Stimulated activated CD8-positive, alpha-beta memory T cell treated with anti-CD3 and anti-CD28 coated beads, Interleukin-7, amount 100 ng/mL, for 24 hours (primary cell): ENCODE measurements around the gene PIP4K2C.
"Not testable (repeated sequence)": the region's sequence is repeated elsewhere in the genome, so short reads cannot be mapped to it uniquely, and the experiment has no call there.

Source experiments
- DNase-seq: peaks from one replicate; pipeline ENCODE4 v3.0.0-alpha.2; 2020; ENCODE audit warnings: low read depth

Gene PIP4K2C

GRCh38 chr12:57585156-57585555 lies 5.8 kb upstream of the PIP4K2C start:
- no peak for DNase-seq

- no peak for DNase-seq
Measured at GRCh38 chr12:57586128-57586527, 4.9 kb upstream of the PIP4K2C start.

GRCh38 chr12:57586832-57587429 lies 4.1 kb upstream of the PIP4K2C start:
- DNase-seq = no peak

GRCh38 chr12:57588951-57589610 lies 1.9 kb upstream of the PIP4K2C start:
- not testable (repeated sequence) for DNase-seq

GRCh38 chr12:57590479-57590863 lies 521 bp upstream of the PIP4K2C start:
- no peak for DNase-seq

- no peak for DNase-seq
Measured at GRCh38 chr12:57591782-57592325, 862 bp downstream of the PIP4K2C start.

- no peak for DNase-seq
Measured at GRCh38 chr12:57592551-57593165, 1.7 kb downstream of the PIP4K2C start.

GRCh38 chr12:57593187-57593586 lies 2.2 kb downstream of the PIP4K2C start:
- no peak for DNase-seq

- DNase-seq = no peak
Measured at GRCh38 chr12:57600395-57600794, 9.4 kb downstream of the PIP4K2C start.

GRCh38 chr12:57602544-57602943 lies 11.6 kb downstream of the PIP4K2C start:
- no peak for DNase-seq

- DNase-seq = no peak
Measured at GRCh38 chr12:57603324-57603723, 12.3 kb downstream of the PIP4K2C start.

GRCh38 chr12:57603815-57604453 lies 12.9 kb downstream of the PIP4K2C start:
- DNase-seq = no peak

- DNase-seq = no peak
Measured at GRCh38 chr12:57604454-57604991, 13.5 kb downstream of the PIP4K2C start, which contains the start of gene DTX3. Gene DTX3 (plus strand): TSS chr12:57604824. CDS start chr12:57606518, 1,694 bp downstream.

GRCh38 chr12:57604992-57605810 lies 14.2 kb downstream of the PIP4K2C start:
- DNase-seq = no peak

GRCh38 chr12:57605811-57606311 lies 14.9 kb downstream of the PIP4K2C start:
- DNase-seq = no peak

- DNase-seq = no peak
Measured at GRCh38 chr12:57606399-57606798, 15.4 kb downstream of the PIP4K2C start.

GRCh38 chr12:57606821-57607220 lies 15.8 kb downstream of the PIP4K2C start:
- DNase-seq = no peak

- DNase-seq = no peak
Measured at GRCh38 chr12:57607958-57608663, 17.1 kb downstream of the PIP4K2C start.

GRCh38 chr12:57609101-57609780 lies 18.2 kb downstream of the PIP4K2C start:
- DNase-seq = no peak
